IPS-15b (cell line): Measurements from ENCODE around the gene MYOD1.

Experiments used
- H3K27me3 ChIP-seq: one replicate; pipeline ENCODE4 v1.6.1; 2013; ENCODE audit warnings: low read length; ENCODE audit not compliant: control insufficient read depth, insufficient read depth
- H3K36me3 ChIP-seq: one replicate; pipeline ENCODE4 v1.6.1; 2013; ENCODE audit warnings: low read length; ENCODE audit not compliant: control insufficient read depth, insufficient read depth
- H3K4me1 ChIP-seq: one replicate; pipeline ENCODE4 v1.6.1; 2013; ENCODE audit warnings: mild to moderate bottlenecking, low read length; ENCODE audit not compliant: control insufficient read depth, insufficient read depth
- H3K4me3 ChIP-seq: one replicate; pipeline ENCODE4 v1.5.1; 2013; ENCODE audit warnings: low read depth, low read length
- H3K9ac ChIP-seq: one replicate; pipeline ENCODE4 v1.6.1; 2013; ENCODE audit warnings: low read depth, mild to moderate bottlenecking, low read length
- H3K9me3 ChIP-seq: one replicate; pipeline ENCODE4 v1.6.1; 2013; ENCODE audit warnings: mild to moderate bottlenecking, low read length; ENCODE audit not compliant: control insufficient read depth, insufficient read depth

MYOD1 gene

GRCh38 chr11:17739945-17740338, 20.6 kb downstream of the MYOD1 start:
- H3K36me3 ChIP-seq = no peaks in the 10 kb centered on the region
- H3K9ac ChIP-seq = no peak overlapping the region
- H3K4me1 ChIP-seq = peaks cover 9% of the 10 kb centered on the region
- H3K9me3 ChIP-seq = no peaks in the 10 kb centered on the region
- H3K4me3 ChIP-seq = no peak overlapping the region
- peaks cover 46% of the 10 kb centered on the region for H3K27me3 ChIP-seq

DNA sequence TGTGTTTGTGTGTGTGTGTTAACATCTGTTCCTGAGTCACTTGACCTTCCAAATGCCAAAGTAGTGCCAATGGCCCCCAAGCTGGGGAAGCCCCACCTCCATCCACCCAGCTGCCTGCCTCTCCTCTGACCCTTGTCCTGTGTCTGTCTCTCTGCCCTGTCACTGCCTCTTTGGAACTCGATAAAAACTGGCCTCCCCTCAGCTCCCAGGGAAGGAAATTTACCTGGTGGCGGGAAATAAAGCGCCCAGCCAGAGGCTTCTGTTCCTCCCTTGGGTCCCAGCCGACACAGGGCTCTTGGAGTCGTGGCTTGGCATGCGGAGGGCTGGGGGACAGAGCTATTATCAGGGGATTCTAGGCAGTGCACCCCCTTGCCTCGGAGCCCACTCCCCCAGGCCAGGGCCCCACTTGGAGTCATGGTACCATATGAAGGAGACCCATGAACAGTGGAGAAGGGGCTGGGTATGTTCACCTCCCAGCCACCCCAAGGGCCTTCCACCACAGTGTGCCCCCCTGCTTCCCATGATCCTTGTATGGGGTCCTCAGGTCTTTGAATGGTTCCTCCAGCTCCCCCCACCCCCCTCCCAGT, 21.4 kb downstream of the MYOD1 start:
- H3K27me3 ChIP-seq = peaks cover 45% of the 10 kb centered on the region
- H3K9me3 ChIP-seq = no peaks in the 10 kb centered on the region
- H3K9ac ChIP-seq = no peak overlapping the region
- peaks cover 9% of the 10 kb centered on the region for H3K4me1 ChIP-seq
- no peak overlapping the region for H3K4me3 ChIP-seq
- no peaks in the 10 kb centered on the region for H3K36me3 ChIP-seq

GRCh38 chr11:17741487-17741886, 22.1 kb downstream of the MYOD1 start:
- Histone ChIP-seq H3K27me3 (peaks cover 38% of the 10 kb centered on the region), H3K36me3 (no peaks in the 10 kb centered on the region), H3K4me1 (peaks cover 9% of the 10 kb centered on the region)

DNA sequence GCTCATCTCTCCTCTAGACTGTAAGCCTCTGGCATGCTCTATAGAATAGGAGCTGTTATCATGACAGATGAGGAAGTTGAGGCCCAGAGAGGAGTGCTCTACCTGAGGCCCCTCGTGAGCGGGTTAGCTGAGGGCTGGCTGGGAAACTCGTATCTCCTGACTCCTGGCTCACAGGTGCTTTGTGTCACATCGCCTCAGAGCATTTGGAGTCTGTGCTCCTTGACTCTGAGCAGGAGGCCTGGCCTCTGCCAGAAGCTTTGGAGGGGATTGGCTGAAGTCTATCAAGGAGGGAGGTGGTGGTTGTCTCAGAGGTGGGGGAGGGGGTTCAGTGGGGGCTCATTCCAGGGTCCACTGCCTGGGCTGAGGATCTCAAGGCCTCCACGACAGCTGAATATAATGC, 22.6 kb downstream of the MYOD1 start:
- Histone ChIP-seq H3K4me1 (peaks cover 9% of the 10 kb centered on the region), H3K36me3 (no peaks in the 10 kb centered on the region), H3K4me3 (no peak overlapping the region), H3K9me3 (no peaks in the 10 kb centered on the region), H3K27me3 (peaks cover 33% of the 10 kb centered on the region), H3K9ac (no peak overlapping the region)

More at GRCh38 chr11:17741487-17741886, 22.1 kb downstream of the MYOD1 start:
- H3K9ac ChIP-seq = no peak overlapping the region
- H3K4me3 ChIP-seq = no peak overlapping the region
- no peaks in the 10 kb centered on the region for H3K9me3 ChIP-seq

GRCh38 chr11:17743026-17743807, 23.8 kb downstream of the MYOD1 start:
- no peak overlapping the region for H3K9ac ChIP-seq
- peaks cover 21% of the 10 kb centered on the region for H3K27me3 ChIP-seq
- H3K9me3 ChIP-seq = no peaks in the 10 kb centered on the region
- H3K4me3 ChIP-seq = no peak overlapping the region
- H3K4me1 ChIP-seq = peaks cover 7% of the 10 kb centered on the region
- H3K36me3 ChIP-seq = no peaks in the 10 kb centered on the region

DNA sequence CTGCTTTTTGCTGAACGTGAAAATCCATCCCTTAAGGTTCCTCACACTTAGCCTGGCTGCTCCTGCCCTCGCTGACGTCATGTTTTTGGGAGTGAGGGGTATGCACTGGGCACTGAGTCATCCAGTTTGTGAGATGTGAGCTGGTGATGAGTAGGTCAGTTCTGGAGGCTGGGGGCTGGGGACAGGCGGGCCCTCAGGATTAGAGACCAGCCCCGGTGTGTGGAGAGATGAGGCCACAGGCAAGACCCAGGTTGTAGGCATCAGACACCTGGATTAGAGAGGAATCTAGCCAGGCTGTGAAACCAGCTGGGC, 24.4 kb downstream of the MYOD1 start:
- H3K4me1 ChIP-seq = peaks cover 5% of the 10 kb centered on the region
- H3K9me3 ChIP-seq = no peaks in the 10 kb centered on the region
- H3K9ac ChIP-seq = no peak overlapping the region
- H3K4me3 ChIP-seq = no peak overlapping the region
- no peaks in the 10 kb centered on the region for H3K36me3 ChIP-seq
- H3K27me3 ChIP-seq = peaks cover 16% of the 10 kb centered on the region

GRCh38 chr11:17744151-17744940, 25.0 kb downstream of the MYOD1 start:
- no peak overlapping the region for H3K9ac ChIP-seq
- H3K4me3 ChIP-seq = no peak overlapping the region
- H3K9me3 ChIP-seq = no peaks in the 10 kb centered on the region
- no peaks in the 10 kb centered on the region for H3K36me3 ChIP-seq
- H3K4me1 ChIP-seq = peaks cover under 1% of the 10 kb centered on the region
- H3K27me3 ChIP-seq = peaks cover 10% of the 10 kb centered on the region

- no peaks in the 10 kb centered on the region for H3K9me3 ChIP-seq
- H3K9ac ChIP-seq = no peak overlapping the region
- H3K4me3 ChIP-seq = no peak overlapping the region
- no peaks in the 10 kb centered on the region for H3K36me3 ChIP-seq
- peaks cover 3% of the 10 kb centered on the region for H3K27me3 ChIP-seq
- H3K4me1 ChIP-seq = no peaks in the 10 kb centered on the region
Observed at GRCh38 chr11:17745023-17745772, 25.8 kb downstream of the MYOD1 start.

DNA sequence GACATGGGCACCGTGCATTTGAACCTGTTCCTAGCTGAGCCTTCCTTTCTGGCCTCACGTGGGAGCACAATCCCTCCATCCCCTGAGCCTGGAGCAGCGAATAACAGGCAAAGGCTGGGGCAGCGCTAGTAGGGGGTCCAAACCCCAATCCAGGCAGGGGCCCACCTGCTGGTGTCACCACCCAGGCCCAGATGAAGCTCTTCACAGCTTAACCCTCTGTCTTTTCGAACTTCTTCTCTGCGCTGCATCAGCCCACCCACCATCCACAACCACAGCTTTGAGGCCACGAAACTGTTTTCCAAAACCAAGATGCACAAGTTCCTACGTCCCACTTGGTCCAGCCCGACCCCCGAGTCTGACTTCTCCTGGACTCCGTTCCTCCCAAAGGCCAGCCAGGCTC, 26.7 kb downstream of the MYOD1 start:
- H3K9ac ChIP-seq = no peak overlapping the region
- no peaks in the 10 kb centered on the region for H3K4me1 ChIP-seq
- H3K4me3 ChIP-seq = no peak overlapping the region
- H3K9me3 ChIP-seq = no peaks in the 10 kb centered on the region
- H3K27me3 ChIP-seq = no peaks in the 10 kb centered on the region
- H3K36me3 ChIP-seq = no peaks in the 10 kb centered on the region

GRCh38 chr11:17747131-17747955, 28.0 kb downstream of the MYOD1 start:
- no peak overlapping the region for H3K9ac ChIP-seq
- H3K4me3 ChIP-seq = no peak overlapping the region
- H3K4me1 ChIP-seq = no peaks in the 10 kb centered on the region
- H3K9me3 ChIP-seq = no peaks in the 10 kb centered on the region
- H3K36me3 ChIP-seq = no peaks in the 10 kb centered on the region
- H3K27me3 ChIP-seq = no peaks in the 10 kb centered on the region

DNA sequence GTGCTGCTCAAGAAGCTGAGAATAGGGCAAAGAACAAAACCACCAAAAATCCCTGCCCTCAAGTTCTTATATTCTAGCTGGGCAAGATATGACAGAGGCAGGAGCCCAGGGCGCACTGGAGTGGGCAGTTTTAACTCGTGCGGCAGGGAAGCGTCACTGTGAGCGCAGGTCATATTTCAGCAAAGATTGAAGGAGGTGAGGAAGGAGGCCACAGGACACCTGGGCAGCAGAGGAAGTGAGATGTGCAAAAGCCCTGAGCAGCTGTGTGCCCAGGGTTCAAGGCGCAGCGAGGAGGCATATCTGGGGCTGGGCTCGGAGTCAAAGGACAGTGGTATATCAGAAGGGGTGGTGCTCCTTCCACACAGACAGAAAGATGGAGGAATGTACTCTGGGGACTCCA, 28.7 kb downstream of the MYOD1 start:
- Histone ChIP-seq H3K9me3 (no peaks in the 10 kb centered on the region), H3K4me1 (no peaks in the 10 kb centered on the region), H3K27me3 (no peaks in the 10 kb centered on the region), H3K36me3 (no peaks in the 10 kb centered on the region), H3K9ac (no peak overlapping the region), H3K4me3 (no peak overlapping the region)
